G401 (cell line): ENCODE data around the gene ARFIP2. TPM values are rescaled to one million over a fixed set of nuclear protein-coding genes. Genes with fewer than 3 reads are reported as not detected.

Experiments
- DNase-seq: peaks from one replicate; pipeline ENCODE4 v3.0.0-alpha.2; 2015; ENCODE audit warnings: low spot score
- in situ Hi-C: cut with HindIII; loops from 2 replicates; pipeline ENCODE4 v1.10.0; 2016; ENCODE audit warnings: low sequenced_read_pairs, mixed read lengths
- total RNA-seq: library from RNA; depleted of rRNA; stranded (reverse); fragments of >200 nt; shearing (Covaris generic); gene quantifications from 2 replicates; pipeline ENCODE4 v1.2.3, GENCODE V29; 2014; rRNA removed

ARFIP2 gene
- total RNA-seq, 1 experiment from 2014 or later: 72.5 TPM

DNA sequence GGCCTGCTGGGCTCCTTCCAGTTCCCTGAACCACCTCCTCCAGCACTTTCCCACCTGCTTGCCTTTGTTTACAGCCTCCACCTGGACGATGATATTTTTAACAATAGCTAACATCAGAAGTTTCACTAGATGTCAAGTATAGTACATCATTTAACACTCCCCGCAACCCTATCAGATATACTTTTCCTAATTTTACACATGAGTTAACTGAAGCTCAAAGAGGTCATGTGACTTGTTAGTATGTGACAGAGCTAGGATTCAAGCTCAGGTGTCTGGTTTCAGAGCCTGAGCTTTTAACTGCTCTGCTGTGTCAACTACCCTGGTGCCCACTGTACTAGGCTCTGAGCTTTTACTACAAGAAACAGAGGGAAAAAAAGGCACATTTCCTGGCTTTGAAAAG lies 26.1 kb downstream of the ARFIP2 start:
- in situ Hi-C loops: no loop called here
- DNase-seq: no peak

DNA sequence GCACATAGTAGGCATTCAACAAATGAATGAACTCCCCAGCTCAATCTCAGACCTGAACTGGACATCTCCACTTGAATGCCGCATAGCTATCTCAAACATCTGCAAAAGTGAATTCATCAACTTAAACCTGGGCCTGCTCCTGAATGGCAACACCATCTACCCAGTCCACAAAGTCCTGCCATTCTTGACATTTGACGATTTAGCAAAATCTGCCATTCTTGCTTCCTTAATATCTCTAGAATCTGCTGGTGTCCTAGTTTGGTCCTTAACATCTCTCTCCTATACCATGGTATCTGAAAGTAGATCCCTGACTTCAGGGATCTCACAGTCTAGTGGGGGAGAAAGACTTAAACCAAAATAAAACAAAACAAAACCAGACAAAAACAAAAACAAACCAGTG lies 28.0 kb downstream of the ARFIP2 start:
- DNase-seq: no peak
- in situ Hi-C loops: no loop called here

DNA sequence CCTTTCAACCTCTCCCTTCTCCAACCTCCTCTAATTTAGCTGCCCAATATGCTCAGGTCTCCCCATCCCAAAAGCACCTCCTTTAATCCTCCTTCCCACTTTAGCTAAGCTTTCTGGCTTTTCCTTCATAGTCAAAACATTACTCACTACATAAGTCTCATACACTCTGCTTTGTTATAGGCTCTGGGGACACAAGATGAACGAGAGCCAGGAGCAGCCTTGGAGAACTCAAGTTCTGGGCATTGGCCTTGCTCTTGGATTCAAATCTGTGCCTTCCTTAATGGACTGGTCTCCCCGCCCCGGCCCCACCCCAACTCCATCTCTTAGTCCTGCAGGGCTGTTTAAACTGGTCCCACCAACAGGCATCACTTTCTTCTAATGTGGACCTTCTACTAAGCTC lies 28.9 kb downstream of the ARFIP2 start:
- no peak for DNase-seq

GRCh38 chr11:6448574-6448973 lies 32.6 kb downstream of the ARFIP2 start:
- DNase-seq: no peak
- in situ Hi-C loops: no loop called here

More for the DNA sequence above, 28.9 kb downstream of the ARFIP2 start:
- in situ Hi-C loops: no loop called here

DNA sequence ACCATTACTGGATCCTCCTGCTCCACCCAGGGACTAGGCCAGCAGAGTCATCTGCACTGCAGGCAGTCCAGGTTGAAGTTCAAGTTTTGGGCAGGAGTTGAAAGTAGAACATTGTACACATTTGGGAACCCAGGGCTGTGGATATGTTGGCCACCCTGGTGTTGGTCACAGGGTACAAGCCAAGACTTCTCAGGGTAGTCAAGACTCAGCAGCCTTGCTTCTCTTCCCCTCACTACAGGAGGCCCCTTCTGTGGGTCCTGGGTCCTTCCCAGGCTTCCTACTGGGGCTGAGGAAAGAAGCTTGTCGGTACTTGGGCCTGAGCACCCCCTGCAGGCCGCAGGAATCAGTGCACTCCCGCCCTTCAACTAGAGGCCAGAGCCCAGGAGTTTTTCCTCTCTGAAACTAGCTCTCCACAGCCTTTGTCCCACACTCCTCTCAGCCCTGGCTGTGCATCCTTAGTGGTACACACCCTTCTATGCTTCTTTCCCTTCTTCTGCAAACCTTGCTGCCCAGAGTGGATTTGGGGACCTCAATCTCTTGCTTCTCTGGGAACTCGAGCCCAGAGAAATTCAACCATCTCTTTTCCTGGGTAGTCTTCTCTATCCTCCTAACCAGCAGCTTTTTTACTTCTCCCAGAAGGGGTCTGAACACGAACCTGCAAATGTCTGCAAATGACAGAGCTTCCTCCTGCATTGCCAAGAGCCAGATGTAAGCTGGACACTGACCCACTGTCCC lies 37.7 kb downstream of the ARFIP2 start:
- peak; percentile 67 for DNase-seq
- in situ Hi-C loops: loop anchor here (5.0 kb wide), 1 partner anchor 41 kb away; no protein-coding TSS in a partner anchor

DNA sequence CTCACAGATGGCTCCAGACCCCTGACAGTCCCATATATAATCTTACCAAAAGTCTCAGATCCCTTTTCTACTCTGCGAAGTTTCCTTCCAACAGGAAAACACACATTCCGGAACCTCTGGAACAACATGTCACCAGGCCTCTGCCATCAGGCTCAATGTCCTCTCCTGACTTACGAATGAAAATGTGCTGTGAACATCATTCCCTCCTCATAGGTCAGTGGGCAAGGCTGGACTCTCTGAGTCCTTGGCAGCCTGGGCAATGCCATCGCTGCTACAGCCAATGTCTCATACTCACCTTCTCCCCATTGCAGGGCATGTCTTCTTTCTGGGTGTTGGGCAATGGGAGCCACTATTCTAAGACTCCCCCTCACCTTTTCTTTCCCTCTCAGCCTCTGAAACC lies 38.7 kb downstream of the ARFIP2 start:
- DNase-seq: no peak
- in situ Hi-C loops: loop anchor here (5.0 kb wide), 1 partner anchor 40 kb away; no protein-coding TSS in a partner anchor

DNA sequence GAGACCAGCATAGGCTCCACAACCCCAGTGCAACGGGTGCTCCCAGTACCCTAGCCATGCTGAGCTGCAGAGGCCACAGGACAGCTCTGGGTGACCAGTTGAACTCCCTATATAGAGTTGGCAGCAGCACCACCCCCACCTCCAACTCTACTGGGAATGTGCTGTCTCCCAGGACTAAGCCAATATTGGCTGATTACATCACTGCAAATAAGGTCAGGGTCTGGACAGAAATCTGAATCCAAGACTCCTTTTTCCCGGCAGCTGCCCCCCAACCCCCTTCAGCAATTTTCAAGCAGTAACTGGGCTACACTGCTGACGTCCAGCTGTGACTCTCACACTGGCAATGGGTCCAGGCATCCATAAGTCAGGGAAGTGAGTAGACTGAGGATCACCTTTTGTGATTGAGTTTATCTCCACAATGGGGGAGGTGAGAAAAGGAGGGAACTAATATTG lies 40.2 kb downstream of the ARFIP2 start, which contains the start of gene HPX:
TSS of gene HPX (minus strand) at position 82 of the 453 bp plus-strand sequence. CDS start at position 58, 24 bp downstream.
- in situ Hi-C loops: loop anchor here (5.0 kb wide), 1 partner anchor 39 kb away; no protein-coding TSS in a partner anchor
- DNase-seq: no peak

GRCh38 chr11:6438979-6439571 lies 42.1 kb downstream of the ARFIP2 start:
- in situ Hi-C loops: no loop called here
- peak; percentile 84 for DNase-seq

DNA sequence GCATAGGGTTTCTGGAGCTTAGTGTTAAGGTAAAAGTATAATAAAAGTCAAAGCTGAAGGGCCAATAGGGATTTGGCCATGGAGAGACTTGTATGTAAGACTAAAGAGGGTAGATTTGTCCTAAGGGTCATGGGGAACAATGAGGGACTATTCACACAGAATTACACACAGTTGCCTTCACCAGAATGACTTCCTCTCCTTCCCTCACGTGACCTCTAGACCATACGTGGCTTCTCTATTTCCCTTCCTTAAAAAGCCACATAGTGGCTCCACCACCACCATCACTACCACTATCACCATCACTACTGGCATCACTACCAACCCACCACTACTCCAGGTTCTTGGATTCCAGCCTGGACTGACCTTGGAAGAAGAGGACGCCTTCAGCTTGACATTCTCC lies 43.1 kb downstream of the ARFIP2 start:
- in situ Hi-C loops: no loop called here
- DNase-seq: no peak

DNA sequence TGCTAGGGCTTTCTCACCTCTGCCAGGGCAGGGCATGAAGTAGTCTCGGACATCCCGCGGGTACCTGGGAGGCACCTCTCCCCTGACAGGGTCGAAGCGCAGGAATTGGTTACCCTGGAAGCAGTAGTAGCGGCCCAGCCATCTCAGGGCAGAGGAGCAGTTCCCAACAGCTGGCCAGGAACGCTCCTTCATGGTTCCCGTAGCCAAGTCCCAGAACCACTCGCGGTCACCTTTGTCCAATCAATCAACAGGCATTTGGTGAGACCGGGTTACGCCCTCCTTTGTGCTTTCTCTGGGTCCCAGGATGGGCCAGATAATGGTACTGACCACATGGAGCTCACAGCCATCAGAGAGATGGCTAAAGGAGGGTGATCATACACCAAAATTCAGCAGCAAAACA lies 43.7 kb downstream of the ARFIP2 start:
- no peak for DNase-seq
- in situ Hi-C loops: no loop called here

DNA sequence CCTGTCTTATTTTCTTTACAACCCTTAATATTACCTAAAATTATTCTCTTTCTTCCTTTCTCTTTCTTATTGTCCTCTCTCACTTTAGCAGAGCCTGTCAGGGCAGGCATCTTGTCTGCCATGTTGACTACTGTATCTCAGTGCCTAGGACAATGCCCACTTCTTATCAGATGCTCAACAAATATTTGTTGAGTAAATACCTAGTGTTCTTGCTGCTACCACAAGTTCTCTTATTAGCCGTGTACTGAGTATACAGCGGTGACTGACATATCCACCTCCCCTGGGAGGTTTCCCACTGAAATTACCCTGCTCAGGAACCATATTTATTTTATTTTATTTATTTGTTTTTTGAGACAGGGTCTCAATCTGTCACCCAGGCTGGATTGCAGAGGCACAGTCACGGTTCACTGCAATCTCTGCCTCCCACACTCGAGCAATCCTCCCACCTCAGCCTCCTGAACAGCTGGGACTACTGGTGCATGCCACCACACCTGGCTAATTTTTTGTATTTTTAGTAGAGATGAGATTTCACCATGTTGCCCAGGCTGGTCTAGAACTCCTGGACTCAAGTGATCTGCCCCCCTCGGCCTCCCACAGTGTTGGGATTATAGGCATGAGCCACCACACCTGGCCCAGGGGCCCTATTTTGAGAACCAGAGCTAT lies 47.0 kb downstream of the ARFIP2 start:
- in situ Hi-C loops: no loop called here
- no peak for DNase-seq

GRCh38 chr11:6431861-6432260 lies 49.3 kb downstream of the ARFIP2 start:
- in situ Hi-C loops: no loop called here
- no peak for DNase-seq

DNA sequence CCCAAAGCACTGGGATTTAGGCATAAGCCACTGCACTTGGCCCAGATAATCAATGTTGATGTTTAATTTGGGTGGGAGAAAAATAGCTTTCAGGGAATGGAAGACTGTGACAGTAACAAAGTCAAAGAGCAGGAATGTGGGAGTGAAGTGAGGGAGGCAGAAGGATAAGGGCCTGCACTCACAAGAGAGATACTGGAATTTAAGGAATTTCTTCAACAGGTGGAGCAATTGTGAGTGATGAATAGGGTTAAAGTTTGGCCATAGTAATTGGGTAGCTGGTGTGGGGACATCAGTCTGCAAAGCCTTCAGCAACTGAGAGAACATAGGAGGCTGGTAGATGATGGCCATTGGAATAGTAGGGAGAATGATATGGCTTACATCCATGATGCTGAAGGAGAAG lies 53.6 kb downstream of the ARFIP2 start:
- in situ Hi-C loops: no loop called here
- no peak for DNase-seq

Other genes starting within 250 kb of the ARFIP2 start
- 16.1 and 38.0 TPM in 2 replicates for gene FHIP1B, start 246.7 kb downstream of the ARFIP2 start, total RNA-seq
- not detected in 2 replicates for gene CNGA4, start 242.2 kb downstream of the ARFIP2 start, total RNA-seq
- not detected in 2 replicates for gene CCKBR, start 221.5 kb downstream of the ARFIP2 start, total RNA-seq
- 59.5 and 60.8 TPM in 2 replicates for gene CAVIN3, start 160.8 kb downstream of the ARFIP2 start, total RNA-seq
- 7.3 and 14.1 TPM in 2 replicates for gene SMPD1, start 90.9 kb downstream of the ARFIP2 start, total RNA-seq
- 41.4 and 44.6 TPM in 2 replicates for gene APBB1, start 62.2 kb downstream of the ARFIP2 start, total RNA-seq
- not detected in 2 replicates for gene HPX, start 40.3 kb downstream of the ARFIP2 start, total RNA-seq
- gene TRIM3, start 7.4 kb downstream of the ARFIP2 start, total RNA-seq: 18.1 and 48.8 TPM in 2 replicates
- gene TIMM10B, start 170 bp upstream of the ARFIP2 start, total RNA-seq: 37.4 and 56.5 TPM in 2 replicates
- gene DNHD1, start 15.9 kb upstream of the ARFIP2 start, total RNA-seq: 2.0 and 2.5 TPM in 2 replicates
- gene RRP8, start 122.3 kb upstream of the ARFIP2 start, total RNA-seq: 20.3 and 22.2 TPM in 2 replicates
- 112 and 149 TPM in 2 replicates for gene ILK, start 122.4 kb upstream of the ARFIP2 start, total RNA-seq
- gene TAF10, start 130.9 kb upstream of the ARFIP2 start, total RNA-seq: 62.1 and 64.5 TPM in 2 replicates
- 9.8 and 26.9 TPM in 2 replicates for gene TPP1, start 138.1 kb upstream of the ARFIP2 start, total RNA-seq
- gene DCHS1, start 174.5 kb upstream of the ARFIP2 start, total RNA-seq: 0.17 and 0.25 TPM in 2 replicates
- 35.2 and 49.7 TPM in 2 replicates for gene MRPL17, start 202.0 kb upstream of the ARFIP2 start, total RNA-seq